NT2/D1 (cell line): Measurements from ENCODE around the gene SHROOM2.

ENCODE experiments used
- DNase-seq: peaks from one replicate; pipeline ENCODE4 v3.0.0-alpha.2; 2011; ENCODE audit warnings: low read depth, low spot score
- H3K27me3 ChIP-seq: 2 replicates; pipeline ENCODE4 v1.6.0; 2011; ENCODE audit warnings: mild to moderate bottlenecking; ENCODE audit not compliant: insufficient read length, insufficient read depth
- H3K36me3 ChIP-seq: 2 replicates; pipeline ENCODE4 v1.6.1; 2011; ENCODE audit warnings: mild to moderate bottlenecking, low read length, mixed read lengths; ENCODE audit not compliant: insufficient read depth, insufficient read length
- H3K4me1 ChIP-seq: 2 replicates; pipeline ENCODE4 v1.5.1; 2011; ENCODE audit not compliant: insufficient read depth, insufficient read length
- H3K4me3 ChIP-seq: 2 replicates; pipeline ENCODE4 v1.5.1; 2011; ENCODE audit warnings: low read depth; ENCODE audit not compliant: insufficient read length
- H3K9ac ChIP-seq: 2 replicates; pipeline ENCODE4 v1.6.0; 2011; ENCODE audit warnings: low read depth; ENCODE audit not compliant: insufficient read length
- H3K9me3 ChIP-seq: 2 replicates; pipeline ENCODE4 v1.5.1; 2011; ENCODE audit warnings: mild to moderate bottlenecking, low read length; ENCODE audit not compliant: insufficient read depth
- SUZ12 ChIP-seq: IDR thresholded peaks from 2 replicates; pipeline ENCODE4 v1.6.1; 2011; ENCODE audit not compliant: insufficient read length, insufficient read depth; ENCODE audit errors: extremely low read depth
- YY1 ChIP-seq: IDR thresholded peaks from 2 replicates; pipeline ENCODE4 v1.6.1; 2011; ENCODE audit not compliant: insufficient read length, insufficient read depth
- ZNF274 ChIP-seq: IDR thresholded peaks from 2 replicates; pipeline ENCODE4 v1.6.1; 2011; ENCODE audit warnings: mild to moderate bottlenecking, low read depth, low read length

SHROOM2 gene

DNA sequence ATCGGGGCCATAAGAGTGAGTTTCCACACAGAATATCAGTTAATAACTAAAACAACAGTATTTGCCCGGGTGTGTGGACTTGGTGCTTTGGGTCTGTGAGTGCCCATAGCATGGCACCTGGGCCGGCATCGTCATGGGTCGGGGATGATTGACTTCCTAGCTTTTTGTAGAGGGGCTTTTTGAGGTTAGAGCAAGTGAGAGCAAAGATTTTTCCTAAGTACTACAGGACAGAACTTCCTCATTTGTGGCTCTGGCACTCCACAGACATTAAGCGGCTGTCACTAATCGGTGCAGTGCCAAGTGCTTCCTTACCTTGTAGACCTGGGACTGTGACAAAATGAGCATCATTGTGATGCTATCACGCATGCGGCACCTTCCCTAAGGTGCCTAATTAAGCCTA is 81.0 kb downstream of the SHROOM2 start:
- TF ChIP-seq SUZ12 = no peak
- TF ChIP-seq ZNF274 = no peak
- no peak for TF ChIP-seq YY1
- DNase-seq = no peak
- Histone ChIP-seq H3K36me3 (peaks cover 7% of the 10 kb centered on the region), H3K9ac (no peak overlapping the region), H3K4me1 (peaks cover 6% of the 10 kb centered on the region), H3K9me3 (no peaks in the 10 kb centered on the region), H3K4me3 (no peak overlapping the region), H3K27me3 (no peaks in the 10 kb centered on the region)

DNA sequence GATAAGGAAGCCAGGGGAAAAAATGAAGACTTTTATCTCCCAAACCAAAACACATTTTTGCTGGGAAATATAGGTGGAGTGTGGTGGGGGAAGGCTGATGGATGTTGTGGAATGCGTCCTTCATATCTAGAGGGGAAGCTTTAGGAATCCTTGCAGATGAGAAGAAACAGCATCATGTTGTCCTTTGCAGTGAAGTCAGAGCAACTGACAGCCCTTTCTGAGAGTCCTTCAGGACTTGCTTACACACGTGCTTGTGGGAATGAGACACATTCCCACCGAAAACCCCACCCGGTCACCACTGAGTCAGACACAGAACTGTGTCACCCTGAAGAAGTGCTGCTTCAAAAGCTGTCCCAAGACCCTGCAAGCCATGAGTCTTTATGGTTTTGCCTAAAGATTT is 81.5 kb downstream of the SHROOM2 start:
- Histone ChIP-seq H3K4me3 (no peak overlapping the region), H3K9ac (no peak overlapping the region), H3K36me3 (peaks cover 5% of the 10 kb centered on the region), H3K9me3 (no peaks in the 10 kb centered on the region), H3K27me3 (no peaks in the 10 kb centered on the region), H3K4me1 (peaks cover 6% of the 10 kb centered on the region)
- TF ChIP-seq YY1 (no peak), ZNF274 (no peak), SUZ12 (no peak)
- DNase-seq = no peak

DNA sequence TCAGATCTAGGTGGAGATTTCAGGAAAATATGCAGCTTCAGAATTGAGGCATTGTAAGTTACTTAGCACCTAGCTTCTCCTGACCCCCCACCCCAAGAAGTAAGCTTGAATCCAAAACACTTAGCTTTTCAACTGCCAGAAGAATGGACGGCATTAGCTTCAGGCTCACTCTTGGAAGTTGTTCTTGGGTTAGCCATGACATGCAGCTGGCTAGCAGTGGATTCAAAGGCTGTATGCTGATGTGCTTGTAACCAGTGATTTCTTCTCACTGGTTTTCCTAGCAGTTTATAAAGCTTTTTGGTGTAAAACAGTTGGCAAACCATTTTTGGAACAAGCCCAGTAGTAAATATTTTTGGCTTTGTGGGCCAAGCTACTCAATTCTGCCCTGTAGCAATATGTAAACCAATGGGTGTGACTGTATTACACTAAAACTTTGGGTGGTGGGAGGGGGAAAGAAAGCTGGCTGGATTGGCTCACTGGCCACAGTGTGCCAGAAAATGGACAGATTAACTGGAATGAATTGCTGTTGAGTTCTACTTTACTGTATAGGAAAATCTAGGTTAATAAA is 85.6 kb downstream of the SHROOM2 start:
- no peak overlapping the region for H3K4me3 ChIP-seq
- H3K27me3 ChIP-seq = no peaks in the 10 kb centered on the region
- H3K9ac ChIP-seq = no peak overlapping the region
- no peak for TF ChIP-seq ZNF274
- no peak for TF ChIP-seq YY1
- TF ChIP-seq SUZ12 = no peak
- DNase-seq = no peak
- H3K9me3 ChIP-seq = peaks cover 7% of the 10 kb centered on the region; the same call in 1 of the 2 replicates
- peaks cover 16% of the 10 kb centered on the region for H3K36me3 ChIP-seq
- H3K4me1 ChIP-seq = peaks cover 7% of the 10 kb centered on the region

DNA sequence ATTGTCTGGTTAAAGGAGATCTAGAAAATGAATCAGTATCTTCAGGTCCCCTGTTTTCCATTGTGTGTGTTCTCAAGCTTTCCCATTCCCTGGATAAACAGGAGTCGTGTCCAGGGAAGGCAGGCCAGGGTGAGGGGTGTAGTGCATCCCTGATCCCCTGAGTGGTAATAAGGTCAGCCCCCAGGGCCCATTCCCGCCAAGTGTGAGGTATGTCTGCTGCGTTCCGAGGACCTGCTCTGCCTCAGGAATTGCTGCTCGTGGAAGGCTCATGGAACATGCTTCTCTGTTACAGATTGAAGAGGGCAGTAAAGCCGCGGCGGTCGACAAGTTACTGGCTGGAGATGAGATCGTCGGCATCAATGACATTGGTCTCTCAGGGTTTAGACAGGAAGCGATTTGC is 87.1 kb downstream of the SHROOM2 start:
- no peak for DNase-seq
- H3K27me3 ChIP-seq = no peaks in the 10 kb centered on the region
- no peak overlapping the region for H3K9ac ChIP-seq
- no peak for TF ChIP-seq ZNF274
- no peak for TF ChIP-seq YY1
- TF ChIP-seq SUZ12 = no peak
- H3K4me1 ChIP-seq = peaks cover 9% of the 10 kb centered on the region
- peaks cover 21% of the 10 kb centered on the region for H3K36me3 ChIP-seq
- peaks cover 7% of the 10 kb centered on the region; the same call in 1 of the 2 replicates for H3K9me3 ChIP-seq
- H3K4me3 ChIP-seq = no peak overlapping the region

DNA sequence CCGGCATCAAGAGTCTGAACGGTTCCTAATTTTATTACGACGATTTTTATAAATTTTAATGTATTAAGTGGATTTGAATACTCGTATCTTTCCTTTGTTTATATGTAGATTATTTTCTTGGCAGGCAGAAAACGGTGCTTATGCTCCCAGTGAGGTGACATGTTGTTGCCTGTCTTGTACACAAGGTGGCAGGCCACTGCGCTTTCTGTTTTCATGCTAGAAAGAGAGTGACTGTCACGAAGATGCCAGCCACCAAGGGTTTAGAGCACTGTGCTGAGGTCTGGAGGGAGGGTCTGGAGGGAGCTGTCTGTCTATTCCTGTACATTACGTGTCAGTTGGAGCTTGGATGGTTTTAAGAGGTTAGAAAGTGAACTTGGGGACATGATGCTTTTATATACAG is 87.7 kb downstream of the SHROOM2 start:
- peaks cover 9% of the 10 kb centered on the region for H3K4me1 ChIP-seq
- no peak overlapping the region for H3K4me3 ChIP-seq
- no peak for DNase-seq
- H3K27me3 ChIP-seq = no peaks in the 10 kb centered on the region
- peaks cover 21% of the 10 kb centered on the region for H3K36me3 ChIP-seq
- peaks cover 7% of the 10 kb centered on the region; the same call in 1 of the 2 replicates for H3K9me3 ChIP-seq
- no peak overlapping the region for H3K9ac ChIP-seq
- TF ChIP-seq SUZ12 (no peak), ZNF274 (no peak), YY1 (no peak)

DNA sequence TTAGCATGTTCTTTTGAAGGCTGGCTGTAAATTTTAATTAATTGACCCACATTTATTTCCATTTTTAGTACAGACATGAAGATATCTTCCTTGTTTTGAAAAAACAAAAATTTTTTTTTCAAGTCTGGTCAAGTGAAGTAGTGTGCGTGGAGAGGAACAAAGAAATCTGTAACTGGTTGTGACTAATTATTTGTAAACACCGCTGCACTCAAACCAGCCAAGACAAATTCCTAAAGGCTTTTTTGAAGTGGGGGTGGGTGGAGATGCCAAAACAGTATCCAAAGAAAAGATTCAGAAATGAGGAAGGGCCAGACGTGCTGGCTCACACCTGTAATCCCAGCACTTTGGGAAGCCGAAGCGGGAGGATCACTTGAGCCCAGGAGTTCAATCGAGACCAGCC is 88.3 kb downstream of the SHROOM2 start:
- Histone ChIP-seq H3K9me3 (peaks cover 7% of the 10 kb centered on the region; the same call in 1 of the 2 replicates), H3K9ac (no peak overlapping the region), H3K27me3 (no peaks in the 10 kb centered on the region), H3K4me3 (no peak overlapping the region), H3K4me1 (peaks cover 9% of the 10 kb centered on the region), H3K36me3 (peaks cover 21% of the 10 kb centered on the region)
- no peak for DNase-seq
- no peak for TF ChIP-seq SUZ12
- TF ChIP-seq ZNF274 = no peak
- no peak for TF ChIP-seq YY1

DNA sequence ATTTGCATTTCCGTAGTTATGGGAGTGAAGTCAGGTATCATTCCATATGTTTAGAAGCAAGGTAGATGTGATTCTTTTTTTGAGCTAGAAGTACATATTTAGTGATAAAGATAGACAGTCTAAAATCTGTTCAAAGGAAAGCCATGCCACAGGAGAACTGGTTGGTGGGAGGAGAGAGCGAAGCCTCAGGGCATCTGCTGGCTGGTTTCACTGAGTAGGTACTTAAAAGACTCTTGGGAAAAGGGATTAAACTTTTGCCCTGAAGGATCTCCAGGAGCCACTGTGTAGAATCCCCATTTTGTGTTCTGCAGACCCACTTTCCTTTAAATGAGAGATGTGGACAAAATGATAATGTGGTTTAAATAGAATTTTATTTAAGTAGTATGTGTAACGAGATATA is 89.6 kb downstream of the SHROOM2 start:
- no peak overlapping the region for H3K9ac ChIP-seq
- H3K4me3 ChIP-seq = no peak overlapping the region
- H3K27me3 ChIP-seq = no peaks in the 10 kb centered on the region
- peaks cover 7% of the 10 kb centered on the region; the same call in 1 of the 2 replicates for H3K9me3 ChIP-seq
- DNase-seq = no peak
- H3K4me1 ChIP-seq = peaks cover 13% of the 10 kb centered on the region
- peaks cover 29% of the 10 kb centered on the region for H3K36me3 ChIP-seq
- no peak for TF ChIP-seq SUZ12
- no peak for TF ChIP-seq YY1
- TF ChIP-seq ZNF274 = no peak
